Esophagus squamous epithelium (tissue), 4 donors: ENCODE results near the gene MOB3A.

ENCODE experiments used
- POLR2A ChIP-seq, 4 donors: fragments of 450-650 bp; IDR thresholded peaks; one replicate each; pipeline ENCODE4 v1.6.1; 2017; ENCODE audit warnings: antibody characterized with exemption in 4 of 4, mild to moderate bottlenecking in 4 of 4, moderate library complexity in 3 of 4
- TF ChIP-seq, protein P1 (sequence below), 6 experiments: fragments of 450-650 bp in 4 of 6; fragments of 200-600 bp in 2 of 6; sonication (generic) in 2 of 6; IDR thresholded peaks; one replicate each; pipeline ENCODE4 v1.5.1; 2016 to 2019; ENCODE audit warnings: antibody characterized with exemption in 6 of 6, mild to moderate bottlenecking in 4 of 6, moderate library complexity in 4 of 6

DNA sequence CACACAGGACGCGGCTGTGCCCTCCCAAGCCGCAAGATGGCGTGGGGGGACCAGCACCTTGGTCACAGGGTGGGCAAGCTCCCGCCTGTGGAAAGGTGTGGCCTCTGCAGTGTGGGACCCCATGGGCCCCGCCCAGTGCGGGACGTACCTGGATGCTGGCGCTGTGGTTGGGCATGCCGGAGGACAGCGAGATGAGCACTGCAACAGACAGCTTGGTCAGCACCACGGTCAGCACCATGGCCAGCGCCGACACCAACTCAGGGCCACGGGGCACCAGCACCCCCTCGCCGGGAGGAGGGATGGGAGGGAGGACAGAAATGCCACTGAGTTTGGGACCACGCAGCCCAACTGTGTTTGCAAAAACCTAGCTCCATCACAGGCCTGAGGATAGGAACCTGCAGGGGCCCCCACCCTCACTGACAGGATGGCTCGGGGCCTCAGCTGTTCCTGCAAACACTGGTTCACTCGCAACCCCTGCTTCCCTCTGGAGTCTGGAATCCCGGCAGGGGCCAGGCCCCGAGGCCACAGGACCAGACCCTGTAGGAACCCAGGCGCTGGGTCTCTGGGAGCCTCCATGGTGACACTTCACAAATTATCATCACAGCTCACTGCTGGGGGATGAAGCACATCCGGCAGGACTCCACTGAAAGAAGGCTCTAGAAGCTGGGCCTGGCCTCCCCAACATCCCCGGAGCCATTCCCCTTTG is 27.7 kb upstream of the MOB3A start:
- TF ChIP-seq, protein P1, sequence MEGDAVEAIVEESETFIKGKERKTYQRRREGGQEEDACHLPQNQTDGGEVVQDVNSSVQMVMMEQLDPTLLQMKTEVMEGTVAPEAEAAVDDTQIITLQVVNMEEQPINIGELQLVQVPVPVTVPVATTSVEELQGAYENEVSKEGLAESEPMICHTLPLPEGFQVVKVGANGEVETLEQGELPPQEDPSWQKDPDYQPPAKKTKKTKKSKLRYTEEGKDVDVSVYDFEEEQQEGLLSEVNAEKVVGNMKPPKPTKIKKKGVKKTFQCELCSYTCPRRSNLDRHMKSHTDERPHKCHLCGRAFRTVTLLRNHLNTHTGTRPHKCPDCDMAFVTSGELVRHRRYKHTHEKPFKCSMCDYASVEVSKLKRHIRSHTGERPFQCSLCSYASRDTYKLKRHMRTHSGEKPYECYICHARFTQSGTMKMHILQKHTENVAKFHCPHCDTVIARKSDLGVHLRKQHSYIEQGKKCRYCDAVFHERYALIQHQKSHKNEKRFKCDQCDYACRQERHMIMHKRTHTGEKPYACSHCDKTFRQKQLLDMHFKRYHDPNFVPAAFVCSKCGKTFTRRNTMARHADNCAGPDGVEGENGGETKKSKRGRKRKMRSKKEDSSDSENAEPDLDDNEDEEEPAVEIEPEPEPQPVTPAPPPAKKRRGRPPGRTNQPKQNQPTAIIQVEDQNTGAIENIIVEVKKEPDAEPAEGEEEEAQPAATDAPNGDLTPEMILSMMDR (IDR thresholded peaks at IDR 0.05), result no peak
- TF ChIP-seq POLR2A (IDR thresholded peaks at IDR 0.05), result no peak
